NOMO-1 (cell line): Measurements from ENCODE around the gene OFD1.
"Not testable (repeated sequence)": the region's sequence is repeated elsewhere in the genome, so short reads cannot be mapped to it uniquely, and the experiment has no call there.

ENCODE experiments used
- DNase-seq, 2 experiments: peaks; one replicate each; lab custom pipeline; 2025; ENCODE audit not compliant: unreplicated experiment in 2 of 2; lab: John Stamatoyannopoulos, UW

The OFD1 gene

GRCh38 chrX:13702111-13702789 is 32.3 kb upstream of the OFD1 start:
- no peak for DNase-seq

GRCh38 chrX:13703135-13703534 is 31.4 kb upstream of the OFD1 start:
- no peak for DNase-seq

GRCh38 chrX:13703589-13703988 is 31.0 kb upstream of the OFD1 start:
- DNase-seq: no peak

GRCh38 chrX:13711141-13711540 is 23.4 kb upstream of the OFD1 start:
- no peak for DNase-seq

GRCh38 chrX:13716455-13716854 is 18.1 kb upstream of the OFD1 start:
- no peak for DNase-seq

- DNase-seq: no peak
These were observed 17.6 kb upstream of the OFD1 start for GRCh38 chrX:13716905-13717304.

- DNase-seq: peak in 1 of 2 experiments; percentile 8
These were observed 16.7 kb upstream of the OFD1 start for GRCh38 chrX:13717700-13718472.

- no peak for DNase-seq
These were observed 15.2 kb upstream of the OFD1 start for GRCh38 chrX:13719192-13719856.

- no peak for DNase-seq
These were observed 13.2 kb upstream of the OFD1 start for GRCh38 chrX:13721371-13721770.

- DNase-seq: peak in 1 of 2 experiments; percentile 8
These were observed 12.6 kb upstream of the OFD1 start for GRCh38 chrX:13721819-13722519.

GRCh38 chrX:13724878-13725277 is 9.7 kb upstream of the OFD1 start:
- not testable (repeated sequence) for DNase-seq

- not testable (repeated sequence) for DNase-seq
These were observed 8.0 kb upstream of the OFD1 start for GRCh38 chrX:13726583-13726982.

GRCh38 chrX:13730523-13730922 is 4.0 kb upstream of the OFD1 start:
- not testable (repeated sequence) for DNase-seq

- no peak for DNase-seq
These were observed 2.1 kb upstream of the OFD1 start for GRCh38 chrX:13732246-13733067.

GRCh38 chrX:13733506-13733905 is 1.0 kb upstream of the OFD1 start:
- no peak for DNase-seq

GRCh38 chrX:13741695-13742094 is 7.1 kb downstream of the OFD1 start:
- peak in 1 of 2 experiments; percentile 12 for DNase-seq

GRCh38 chrX:13742397-13743176 is 8.0 kb downstream of the OFD1 start:
- DNase-seq: peak; percentile 35 to 41

GRCh38 chrX:13747836-13748235 is 13.3 kb downstream of the OFD1 start:
- peak in 1 of 2 experiments; percentile 38 for DNase-seq

GRCh38 chrX:13748486-13748885 is 13.9 kb downstream of the OFD1 start:
- no peak for DNase-seq
